ENCODE data around the gene HUWE1. TPM values are rescaled to one million over a fixed set of nuclear protein-coding genes. Genes with fewer than 3 reads are reported as not detected.

Gene HUWE1
- total and polyA plus RNA-seq, 8 donors = 16.2 to 124 (median 87.3) TPM

- intact Hi-C loops (cut with DNase I; ENCODE audit: low total_unique reads) = no loop called here
- TF ChIP-seq POLR2AphosphoS5 (IDR thresholded peaks at IDR 0.05) (no peak), POLR2A (IDR thresholded peaks at IDR 0.05) (no peak), EP300 (IDR thresholded peaks at IDR 0.05) (no peak), CTCF (IDR thresholded peaks at IDR 0.05) (no peak)
- Histone ChIP-seq H3K27ac (no peak overlapping the region), H3K4me1 (no peaks in the 10 kb centered on the region), H3K4me3 (no peak overlapping the region), H3K27me3 (no peaks in the 10 kb centered on the region), H3K9me3 (no peaks in the 10 kb centered on the region), H3K36me3 (peaks cover 35 to 100% (median 97%) of the 10 kb centered on the region in 4 donors)
- 90 to 97% (median 92%) methylated on average over 9 of the region's 9 CpGs for WGBS, 5 donors
- DNase-seq = no peak
These were observed 101.6 kb downstream of the HUWE1 start for GRCh38 chrX:53584891-53585290.

- intact Hi-C loops (cut with DNase I; ENCODE audit: low total_unique reads) = no loop called here
- Histone ChIP-seq H3K27me3 (no peaks in the 10 kb centered on the region), H3K9me3 (no peaks in the 10 kb centered on the region), H3K36me3 (peaks cover 26 to 88% (median 84%) of the 10 kb centered on the region in 4 donors), H3K4me3 (no peak overlapping the region), H3K27ac (no peak overlapping the region), H3K4me1 (no peaks in the 10 kb centered on the region)
- no peak for DNase-seq
- 85 to 96% (median 92%) methylated on average over 6 to 7 of the region's 7 CpGs for WGBS, 5 donors
- TF ChIP-seq EP300 (IDR thresholded peaks at IDR 0.05) = no peak
- no peak for TF ChIP-seq CTCF (IDR thresholded peaks at IDR 0.05)
- TF ChIP-seq POLR2A (IDR thresholded peaks at IDR 0.05) = no peak
- no peak for TF ChIP-seq POLR2AphosphoS5 (IDR thresholded peaks at IDR 0.05)
These were observed 102.9 kb downstream of the HUWE1 start for GRCh38 chrX:53583571-53583970.

GRCh38 chrX:53580742-53581504 is 105.6 kb downstream of the HUWE1 start:
- WGBS, 5 donors = 88 to 98% (median 95%) methylated on average over 11 to 12 of the region's 12 CpGs
- Histone ChIP-seq H3K9me3 (no peaks in the 10 kb centered on the region), H3K4me1 (no peaks in the 10 kb centered on the region), H3K27ac (no peak overlapping the region), H3K4me3 (no peak overlapping the region), H3K36me3 (peaks cover 24 to 74% (median 69%) of the 10 kb centered on the region in 4 donors), H3K27me3 (no peaks in the 10 kb centered on the region)
- intact Hi-C loops (cut with DNase I; ENCODE audit: low total_unique reads) = no loop called here
- TF ChIP-seq CTCF (IDR thresholded peaks at IDR 0.05) (no peak), POLR2AphosphoS5 (IDR thresholded peaks at IDR 0.05) (no peak), POLR2A (IDR thresholded peaks at IDR 0.05) (no peak), EP300 (IDR thresholded peaks at IDR 0.05) (no peak)
- DNase-seq = no peak

- Histone ChIP-seq H3K9me3 (no peaks in the 10 kb centered on the region), H3K4me3 (no peak overlapping the region), H3K4me1 (no peaks in the 10 kb centered on the region), H3K27me3 (peaks cover 0 to 5% (median 0%) of the 10 kb centered on the region in 3 donors), H3K27ac (no peak overlapping the region), H3K36me3 (peaks cover 17 to 100% (median 93%) of the 10 kb centered on the region in 4 donors)
- TF ChIP-seq CTCF (IDR thresholded peaks at IDR 0.05) = no peak
- no peak for TF ChIP-seq POLR2A (IDR thresholded peaks at IDR 0.05)
- no peak for TF ChIP-seq EP300 (IDR thresholded peaks at IDR 0.05)
- no peak for TF ChIP-seq POLR2AphosphoS5 (IDR thresholded peaks at IDR 0.05)
- DNase-seq = no peak
- intact Hi-C loops (cut with DNase I; ENCODE audit: low total_unique reads) = no loop called here
These were observed 115.0 kb downstream of the HUWE1 start for GRCh38 chrX:53571494-53571893.

Data from stomach (tissue), 9 donors.